Activated CD4-positive, alpha-beta memory T cell treated with anti-CD3 and anti-CD28 coated beads for 36 hours (primary cell): ENCODE measurements around the gene TAS2R41. TPM values are rescaled to one million over a fixed set of nuclear protein-coding genes. Genes with fewer than 3 reads are reported as not detected.

Source experiments
- CTCF ChIA-PET: fragments of 350-600 bp; sonication (Branson Sonifier 250); formaldehyde crosslinking; loops from one replicate; lab custom pipeline; 2021; ENCODE audit warnings: antibody characterized with exemption, inconsistent platforms; lab: Charles Lee
- POLR2A ChIA-PET: fragments of 350-600 bp; sonication (Branson Sonifier 250); formaldehyde crosslinking; loops from one replicate; lab custom pipeline; 2021; ENCODE audit warnings: antibody characterized with exemption; lab: Charles Lee
- DNase-seq: peaks from one replicate; pipeline ENCODE4 v3.0.0-alpha.2; 2020
- H3K27ac Mint-ChIP-seq: one replicate; pipeline ENCODE4 v1.8.0; 2021; ENCODE audit warnings: mixed read lengths
- H3K27me3 Mint-ChIP-seq: one replicate; pipeline ENCODE4 v1.8.0; 2021; ENCODE audit warnings: mixed read lengths
- H3K36me3 Mint-ChIP-seq: one replicate; pipeline ENCODE4 v1.8.0; 2021; ENCODE audit warnings: mixed read lengths
- H3K4me1 Mint-ChIP-seq: one replicate; pipeline ENCODE4 v1.8.0; 2021; ENCODE audit warnings: low read depth, mixed read lengths
- H3K4me3 Mint-ChIP-seq: one replicate; pipeline ENCODE4 v1.8.0; 2021; ENCODE audit warnings: mild to moderate bottlenecking, mixed read lengths
- H3K9me3 Mint-ChIP-seq: one replicate; pipeline ENCODE4 v1.8.0; 2021; ENCODE audit warnings: mixed read lengths
- intact Hi-C: fragments of 100-400 bp; cut with micrococcal nuclease; formaldehyde crosslinking; loops from one replicate; pipeline ENCODE4 v1.15.1; 2023
- total RNA-seq, 2 experiments: library from RNA; stranded (reverse); gene quantifications; one replicate each; pipeline ENCODE4 v1.2.3, GENCODE V29; 2021

TAS2R41 gene
- total RNA-seq, 2 experiments from 2014 or later: not detected

- Mint-ChIP-seq H3K27me3 (no peaks in the 10 kb centered on the region), H3K9me3 (no peaks in the 10 kb centered on the region), H3K4me1 (peaks cover 1% of the 10 kb centered on the region), H3K27ac (no peak overlapping the region), H3K36me3 (no peaks in the 10 kb centered on the region), H3K4me3 (no peak overlapping the region)
- CTCF ChIA-PET: no interaction called here
- DNase-seq: no peak
- POLR2A ChIA-PET: no interaction called here
- intact Hi-C loops: no loop called here
These were observed 32.9 kb upstream of the TAS2R41 start for GRCh38 chr7:143444785-143445184.

- H3K9me3 Mint-ChIP-seq: no peaks in the 10 kb centered on the region
- H3K4me3 Mint-ChIP-seq: no peak overlapping the region
- no peaks in the 10 kb centered on the region for H3K36me3 Mint-ChIP-seq
- ChIA-PET POLR2A (no interaction called here), CTCF (interaction anchor here (0.9 kb wide), 1 partner anchor 31 kb away, joined by 3 read pairs; no protein-coding TSS in a partner anchor)
- no peak overlapping the region for H3K27ac Mint-ChIP-seq
- intact Hi-C loops: no loop called here
- H3K4me1 Mint-ChIP-seq: no peaks in the 10 kb centered on the region
- no peak for DNase-seq
- H3K27me3 Mint-ChIP-seq: no peaks in the 10 kb centered on the region
These were observed 30.2 kb upstream of the TAS2R41 start for GRCh38 chr7:143447466-143447865.

- H3K4me3 Mint-ChIP-seq: no peak overlapping the region
- no peaks in the 10 kb centered on the region for H3K9me3 Mint-ChIP-seq
- no peak overlapping the region for H3K27ac Mint-ChIP-seq
- no peaks in the 10 kb centered on the region for H3K36me3 Mint-ChIP-seq
- POLR2A ChIA-PET: no interaction called here
- CTCF ChIA-PET: no interaction called here
- no peak for DNase-seq
- intact Hi-C loops: no loop called here
- H3K27me3 Mint-ChIP-seq: no peaks in the 10 kb centered on the region
- H3K4me1 Mint-ChIP-seq: no peaks in the 10 kb centered on the region
These were observed 29.2 kb upstream of the TAS2R41 start for GRCh38 chr7:143448429-143448828.

GRCh38 chr7:143449793-143450192 lies 27.9 kb upstream of the TAS2R41 start:
- no peak for DNase-seq
- Mint-ChIP-seq H3K4me1 (no peaks in the 10 kb centered on the region), H3K9me3 (no peaks in the 10 kb centered on the region), H3K36me3 (no peaks in the 10 kb centered on the region), H3K27ac (no peak overlapping the region), H3K4me3 (no peak overlapping the region), H3K27me3 (no peaks in the 10 kb centered on the region)
- ChIA-PET POLR2A (no interaction called here), CTCF (no interaction called here)
- intact Hi-C loops: no loop called here

- H3K4me1 Mint-ChIP-seq: no peaks in the 10 kb centered on the region
- no peak for DNase-seq
- ChIA-PET CTCF (interaction anchor here (2.5 kb wide), 1 partner anchor 236 kb away, joined by 8 read pairs; no protein-coding TSS in a partner anchor), POLR2A (no interaction called here)
- H3K27ac Mint-ChIP-seq: no peak overlapping the region
- H3K27me3 Mint-ChIP-seq: no peaks in the 10 kb centered on the region
- intact Hi-C loops: no loop called here
- H3K9me3 Mint-ChIP-seq: no peaks in the 10 kb centered on the region
- H3K36me3 Mint-ChIP-seq: no peaks in the 10 kb centered on the region
- H3K4me3 Mint-ChIP-seq: no peak overlapping the region
These were observed 26.6 kb upstream of the TAS2R41 start for GRCh38 chr7:143451122-143451521.

GRCh38 chr7:143451746-143452145 lies 25.9 kb upstream of the TAS2R41 start:
- intact Hi-C loops: no loop called here
- Mint-ChIP-seq H3K27me3 (no peaks in the 10 kb centered on the region), H3K4me1 (no peaks in the 10 kb centered on the region), H3K27ac (no peak overlapping the region), H3K9me3 (no peaks in the 10 kb centered on the region), H3K4me3 (no peak overlapping the region), H3K36me3 (no peaks in the 10 kb centered on the region)
- CTCF ChIA-PET: interaction anchor here (2.5 kb wide), 1 partner anchor 237 kb away, joined by 8 read pairs; no protein-coding TSS in a partner anchor
- POLR2A ChIA-PET: no interaction called here
- DNase-seq: no peak

- Mint-ChIP-seq H3K9me3 (no peaks in the 10 kb centered on the region), H3K27ac (no peak overlapping the region), H3K36me3 (no peaks in the 10 kb centered on the region), H3K27me3 (no peaks in the 10 kb centered on the region), H3K4me1 (no peaks in the 10 kb centered on the region), H3K4me3 (no peak overlapping the region)
- intact Hi-C loops: no loop called here
- ChIA-PET CTCF (interaction anchor here (2.5 kb wide), 1 partner anchor 238 kb away, joined by 8 read pairs; no protein-coding TSS in a partner anchor), POLR2A (no interaction called here)
- DNase-seq: no peak
These were observed 25.2 kb upstream of the TAS2R41 start for GRCh38 chr7:143452495-143452894.

- H3K4me3 Mint-ChIP-seq: no peak overlapping the region
- POLR2A ChIA-PET: no interaction called here
- no peaks in the 10 kb centered on the region for H3K27me3 Mint-ChIP-seq
- no peak overlapping the region for H3K27ac Mint-ChIP-seq
- intact Hi-C loops: no loop called here
- CTCF ChIA-PET: no interaction called here
- DNase-seq: no peak
- no peaks in the 10 kb centered on the region for H3K4me1 Mint-ChIP-seq
- H3K9me3 Mint-ChIP-seq: no peaks in the 10 kb centered on the region
- no peaks in the 10 kb centered on the region for H3K36me3 Mint-ChIP-seq
These were observed 23.5 kb upstream of the TAS2R41 start for GRCh38 chr7:143454091-143454680.

GRCh38 chr7:143455491-143455890 lies 22.2 kb upstream of the TAS2R41 start:
- Mint-ChIP-seq H3K27ac (no peak overlapping the region), H3K36me3 (no peaks in the 10 kb centered on the region), H3K4me1 (no peaks in the 10 kb centered on the region), H3K9me3 (no peaks in the 10 kb centered on the region), H3K27me3 (no peaks in the 10 kb centered on the region), H3K4me3 (no peak overlapping the region)
- intact Hi-C loops: no loop called here
- CTCF ChIA-PET: no interaction called here
- POLR2A ChIA-PET: no interaction called here
- DNase-seq: no peak

- peaks cover 1% of the 10 kb centered on the region for H3K36me3 Mint-ChIP-seq
These were observed 21.7 kb upstream of the TAS2R41 start for GRCh38 chr7:143455942-143456341.

GRCh38 chr7:143456992-143457793 lies 20.5 kb upstream of the TAS2R41 start:
- no peak for DNase-seq
- H3K27ac Mint-ChIP-seq: no peak overlapping the region
- H3K27me3 Mint-ChIP-seq: no peaks in the 10 kb centered on the region
- H3K36me3 Mint-ChIP-seq: peaks cover 3% of the 10 kb centered on the region
- intact Hi-C loops: no loop called here
- H3K4me3 Mint-ChIP-seq: no peak overlapping the region
- ChIA-PET POLR2A (no interaction called here), CTCF (no interaction called here)
- H3K9me3 Mint-ChIP-seq: peaks cover 7% of the 10 kb centered on the region
- H3K4me1 Mint-ChIP-seq: no peaks in the 10 kb centered on the region

More at GRCh38 chr7:143455942-143456341, 21.7 kb upstream of the TAS2R41 start:
- no peaks in the 10 kb centered on the region for H3K4me1 Mint-ChIP-seq
- intact Hi-C loops: no loop called here
- ChIA-PET CTCF (no interaction called here), POLR2A (no interaction called here)
- H3K27me3 Mint-ChIP-seq: no peaks in the 10 kb centered on the region
- no peak for DNase-seq
- H3K27ac Mint-ChIP-seq: no peak overlapping the region
- no peak overlapping the region for H3K4me3 Mint-ChIP-seq
- H3K9me3 Mint-ChIP-seq: peaks cover 3% of the 10 kb centered on the region

GRCh38 chr7:143458263-143458662 lies 19.4 kb upstream of the TAS2R41 start:
- POLR2A ChIA-PET: no interaction called here

More at GRCh38 chr7:143458263-143458662, 19.4 kb upstream of the TAS2R41 start:
- peaks cover 7% of the 10 kb centered on the region for H3K9me3 Mint-ChIP-seq
- H3K4me3 Mint-ChIP-seq: no peak overlapping the region
- no peaks in the 10 kb centered on the region for H3K27me3 Mint-ChIP-seq
- intact Hi-C loops: no loop called here
- H3K4me1 Mint-ChIP-seq: no peaks in the 10 kb centered on the region
- CTCF ChIA-PET: no interaction called here
- peaks cover 3% of the 10 kb centered on the region for H3K36me3 Mint-ChIP-seq
- H3K27ac Mint-ChIP-seq: no peak overlapping the region
- DNase-seq: no peak
